Smooth muscle cell (in vitro differentiated cells): ENCODE measurements around the gene WSCD2. TPM values are rescaled to one million over a fixed set of nuclear protein-coding genes. Genes with fewer than 3 reads are reported as not detected.

ENCODE experiments used
- DNase-seq: peaks from one replicate; lab custom pipeline; 2025; ENCODE audit not compliant: unreplicated experiment; lab: John Stamatoyannopoulos, UW
- H2AFZ ChIP-seq: fragments of 200-600 bp; sonication (generic); 2 replicates; pipeline ENCODE4 v1.6.0; 2016; ENCODE audit warnings: antibody characterized with exemption, low read depth, mild to moderate bottlenecking
- H3F3A ChIP-seq: fragments of 200-600 bp; sonication (generic); 2 replicates; pipeline ENCODE4 v1.6.0; 2017; ENCODE audit warnings: antibody characterized with exemption, low read depth
- H3K27ac ChIP-seq: fragments of 200-600 bp; sonication (generic); 2 replicates; pipeline ENCODE4 v1.5.1; 2016; ENCODE audit warnings: low read depth, mild to moderate bottlenecking
- H3K27me3 ChIP-seq: fragments of 200-600 bp; sonication (generic); 2 replicates; pipeline ENCODE4 v1.6.1; 2016; ENCODE audit warnings: low read depth, mild to moderate bottlenecking
- H3K36me3 ChIP-seq: fragments of 200-600 bp; sonication (generic); 2 replicates; pipeline ENCODE4 v1.5.1; 2016; ENCODE audit warnings: low read depth
- H3K4me1 ChIP-seq: fragments of 200-600 bp; sonication (generic); 2 replicates; pipeline ENCODE4 v1.5.1; 2016; ENCODE audit warnings: low read depth
- H3K4me2 ChIP-seq: fragments of 200-600 bp; sonication (generic); 2 replicates; pipeline ENCODE4 v1.6.0; 2016; ENCODE audit warnings: mild to moderate bottlenecking
- H3K4me3 ChIP-seq: fragments of 200-600 bp; sonication (generic); 2 replicates; pipeline ENCODE4 v1.5.1; 2016; ENCODE audit warnings: mild to moderate bottlenecking
- H3K79me2 ChIP-seq: fragments of 200-600 bp; sonication (generic); 2 replicates; pipeline ENCODE4 v1.6.0; 2016; ENCODE audit warnings: low read depth, mild to moderate bottlenecking
- H3K9ac ChIP-seq: fragments of 200-600 bp; sonication (generic); 2 replicates; pipeline ENCODE4 v1.6.0; 2016; ENCODE audit warnings: low read depth
- H3K9me3 ChIP-seq: fragments of 200-600 bp; sonication (generic); replicated peaks from 2 replicates; pipeline ENCODE4 v1.5.1; 2016; ENCODE audit warnings: low read depth
- H4K20me1 ChIP-seq: fragments of 200-600 bp; sonication (generic); 2 replicates; pipeline ENCODE4 v1.6.0; 2016; ENCODE audit warnings: low read depth
- CTCF ChIP-seq: fragments of 200-600 bp; sonication (generic); IDR thresholded peaks from 2 replicates; pipeline ENCODE4 v1.5.1; 2017; ENCODE audit warnings: borderline replicate concordance, mild to moderate bottlenecking, antibody characterized with exemption; ENCODE audit not compliant: insufficient read depth, poor library complexity, severe bottlenecking
- WGBS: methylation state at CpG from one replicate; pipeline ENCODE4 v1.1.7; 2016; ENCODE audit warnings: low lambda C conversion rate; 5-methylcytosine and 5-hydroxymethylcytosine counted together
- polyA plus RNA-seq: library from polyadenylated mRNA; unstranded; fragments of >200 nt; fragmentation: Nextera tagmentation; extraction: Ambion mirVana; gene quantifications from 2 replicates; pipeline ENCODE4 v1.2.1, GENCODE V29; 2016
- total RNA-seq: library from RNA; depleted of rRNA; stranded (reverse); fragments of >200 nt; gene quantifications from 2 replicates; pipeline ENCODE4 v1.2.3, GENCODE V29; 2014

The WSCD2 gene
- total and polyA plus RNA-seq, 2 experiments from 2014 or later, result 0.13 TPM

GRCh38 chr12:108240928-108241327, 111.8 kb downstream of the WSCD2 start:
- Histone ChIP-seq H3F3A (peaks cover 9% of the 10 kb centered on the region), H3K36me3 (no peaks in the 10 kb centered on the region), H3K27me3 (peaks cover 5% of the 10 kb centered on the region), H3K27ac (no peak overlapping the region), H3K9me3 (no peaks in the 10 kb centered on the region), H3K4me2 (no peak overlapping the region), H3K4me1 (no peaks in the 10 kb centered on the region), H2AFZ (no peak overlapping the region), H3K9ac (no peak overlapping the region), H4K20me1 (no peaks in the 10 kb centered on the region), H3K4me3 (no peak overlapping the region), H3K79me2 (no peaks in the 10 kb centered on the region)
- no peak for DNase-seq
- WGBS, result 92% methylated on average over 4 of the region's 4 CpGs
- no peak for TF ChIP-seq CTCF

GRCh38 chr12:108241986-108242703, 113.1 kb downstream of the WSCD2 start:
- no peak overlapping the region for H3K9ac ChIP-seq
- H3K4me1 ChIP-seq, result no peaks in the 10 kb centered on the region
- H3K36me3 ChIP-seq, result no peaks in the 10 kb centered on the region
- H4K20me1 ChIP-seq, result no peaks in the 10 kb centered on the region
- peak; percentile 13 for DNase-seq
- H2AFZ ChIP-seq, result no peak overlapping the region
- H3K4me2 ChIP-seq, result no peak overlapping the region
- no peak for TF ChIP-seq CTCF
- no peaks in the 10 kb centered on the region for H3K79me2 ChIP-seq
- H3K4me3 ChIP-seq, result no peak overlapping the region
- H3F3A ChIP-seq, result peaks cover 9% of the 10 kb centered on the region
- peaks cover under 1% of the 10 kb centered on the region for H3K27me3 ChIP-seq
- peak overlapping the region; percentile 4 for H3K27ac ChIP-seq
- H3K9me3 ChIP-seq, result no peaks in the 10 kb centered on the region
- 50% methylated on average over 10 of the region's 10 CpGs for whole genome bisulfite sequencing

GRCh38 chr12:108247130-108247529, 118.0 kb downstream of the WSCD2 start:
- 83% methylated on average over 2 of the region's 2 CpGs for WGBS

More at GRCh38 chr12:108247130-108247529, 118.0 kb downstream of the WSCD2 start:
- Histone ChIP-seq H3K9ac (no peak overlapping the region), H3K4me3 (no peak overlapping the region), H3K4me2 (no peak overlapping the region), H4K20me1 (no peaks in the 10 kb centered on the region), H3K36me3 (no peaks in the 10 kb centered on the region), H3F3A (no peaks in the 10 kb centered on the region), H3K27me3 (no peaks in the 10 kb centered on the region), H3K9me3 (no peaks in the 10 kb centered on the region), H3K4me1 (no peaks in the 10 kb centered on the region), H3K27ac (no peak overlapping the region), H3K79me2 (no peaks in the 10 kb centered on the region), H2AFZ (no peak overlapping the region)
- TF ChIP-seq CTCF, result no peak
- DNase-seq, result no peak
